Daoy (cell line): Measurements from ENCODE around the gene PZP. TPM values are rescaled to one million over a fixed set of nuclear protein-coding genes. Genes with fewer than 3 reads are reported as not detected.

ENCODE experiments used
- DNase-seq: peaks from one replicate; pipeline ENCODE4 v3.0.0-alpha.2; 2015; ENCODE audit warnings: low read depth
- total RNA-seq: library from RNA; depleted of rRNA; stranded (reverse); fragments of >200 nt; shearing (Covaris generic); gene quantifications from 2 replicates; pipeline ENCODE4 v1.2.3, GENCODE V29; 2014; rRNA removed

The PZP gene
- total RNA-seq, 1 experiment from 2014 or later = not detected

GRCh38 chr12:9104087-9104486 lies 104.1 kb downstream of the PZP start:
- DNase-seq = no peak

GRCh38 chr12:9103050-9103849 lies 104.9 kb downstream of the PZP start:
- DNase-seq = no peak

- DNase-seq = no peak
These were observed 107.0 kb downstream of the PZP start for GRCh38 chr12:9101018-9101687.

- DNase-seq = no peak
These were observed 108.5 kb downstream of the PZP start for GRCh38 chr12:9099552-9100190.

Other genes with a start within 250 kb of the PZP start
- gene KLRG1, start 218.8 kb downstream of the PZP start, total RNA-seq = 0.12 and 0.69 TPM in 2 replicates
- gene A2M, start 92.5 kb downstream of the PZP start, total RNA-seq = 0.95 TPM in 1 of 2 replicates, not detected in the other